ENCODE measurements around the gene C20orf144.

GRCh38 chr20:33702861-33703260, 40.7 kb downstream of the C20orf144 start:
- TF ChIP-seq CTCF (IDR thresholded peaks at IDR 0.05) (no peak), POLR2A (IDR thresholded peaks at IDR 0.05; ENCODE audit: low read depth) (no peak), EP300 (IDR thresholded peaks at IDR 0.05) (no peak), POLR2AphosphoS5 (IDR thresholded peaks at IDR 0.05) (no peak)

Measured in esophagus muscularis mucosa (tissue), 4 donors.